Measurements from ENCODE around the gene SCPEP1. TPM values are rescaled to one million over a fixed set of nuclear protein-coding genes. Genes with fewer than 3 reads are reported as not detected.
"Not testable (repeated sequence)": the region's sequence is repeated elsewhere in the genome, so short reads cannot be mapped to it uniquely, and the experiment has no call there.

The SCPEP1 gene
- total RNA-seq, 1 experiment from 2014 or later, result 51.4 TPM

DNA sequence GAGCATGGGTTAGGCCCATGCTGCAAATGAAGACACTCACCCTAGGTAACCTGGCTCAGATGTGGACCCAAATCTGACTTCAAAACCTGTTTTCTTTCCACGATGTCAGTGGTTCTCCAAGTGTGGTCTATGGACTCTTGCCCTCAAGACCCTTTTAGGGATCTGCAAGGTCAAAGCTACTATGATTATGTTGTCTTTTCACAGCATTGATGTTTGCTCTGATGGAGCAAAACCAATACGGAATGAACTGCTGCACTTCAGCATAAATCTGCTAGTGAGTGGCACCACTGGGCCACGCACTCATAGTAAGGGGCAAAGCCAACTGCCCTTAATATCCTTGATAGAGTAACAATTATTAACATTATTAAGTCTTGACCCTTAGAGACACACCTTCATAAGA is 42.5 kb upstream of the SCPEP1 start:
- CTCF ChIA-PET, result interaction anchor here (0.7 to 2.2 kb wide), 3 partner anchors 25 to 117 kb away, joined by 3 to 5 read pairs (median 5); partner anchors contain the start of gene COIL
- no peak for TF ChIP-seq CTCF (IDR thresholded peaks at IDR 0.05; ENCODE audit: unreplicated experiment)
- H3K36me3 Mint-ChIP-seq (ENCODE audit: insufficient read depth, unreplicated experiment), result peaks cover 54% of the 10 kb centered on the region
- POLR2A ChIA-PET, result interaction anchor here (1.4 to 1.7 kb wide), 2 partner anchors 8 to 16 kb away, joined by 4 to 6 read pairs; no protein-coding TSS in a partner anchor
- DNase-seq (ENCODE audit: unreplicated experiment), result no peak
- H3K9me3 Mint-ChIP-seq (ENCODE audit: unreplicated experiment), result no peaks in the 10 kb centered on the region
- H3K4me3 Mint-ChIP-seq (ENCODE audit: unreplicated experiment), result no peak overlapping the region
- no peaks in the 10 kb centered on the region for H3K27me3 Mint-ChIP-seq (ENCODE audit: insufficient read depth, unreplicated experiment)
- intact Hi-C loops (cut with micrococcal nuclease), result no loop called here
- H3K27ac Mint-ChIP-seq (ENCODE audit: low read depth, unreplicated experiment), result no peak overlapping the region
- no TSS peak for BruUV-seq (replicated peaks)
- peaks cover 15% of the 10 kb centered on the region for H3K4me1 Mint-ChIP-seq (ENCODE audit: insufficient read depth, unreplicated experiment)

- no peak for TF ChIP-seq CTCF (IDR thresholded peaks at IDR 0.05; ENCODE audit: unreplicated experiment)
- Mint-ChIP-seq H3K9me3 (ENCODE audit: unreplicated experiment) (no peaks in the 10 kb centered on the region), H3K27ac (ENCODE audit: low read depth, unreplicated experiment) (no peak overlapping the region), H3K27me3 (ENCODE audit: insufficient read depth, unreplicated experiment) (no peaks in the 10 kb centered on the region), H3K4me3 (ENCODE audit: unreplicated experiment) (no peak overlapping the region), H3K4me1 (ENCODE audit: insufficient read depth, unreplicated experiment) (peaks cover 15% of the 10 kb centered on the region), H3K36me3 (ENCODE audit: insufficient read depth, unreplicated experiment) (peaks cover 61% of the 10 kb centered on the region)
- DNase-seq (ENCODE audit: unreplicated experiment), result no peak
- CTCF ChIA-PET, result interaction anchor here (0.9 to 2.2 kb wide), 6 partner anchors 9 to 118 kb away, joined by 3 to 5 read pairs (median 4); partner anchors contain the start of gene TRIM25
- intact Hi-C loops (cut with micrococcal nuclease), result no loop called here
- no TSS peak for BruUV-seq (replicated peaks)
- POLR2A ChIA-PET, result interaction anchor here (0.5 to 1.7 kb wide), 4 partner anchors 9 to 1210 kb away, joined by 3 to 6 read pairs (median 4); no protein-coding TSS in a partner anchor
Observed at GRCh38 chr17:56936697-56937322, 41.1 kb upstream of the SCPEP1 start.

DNA sequence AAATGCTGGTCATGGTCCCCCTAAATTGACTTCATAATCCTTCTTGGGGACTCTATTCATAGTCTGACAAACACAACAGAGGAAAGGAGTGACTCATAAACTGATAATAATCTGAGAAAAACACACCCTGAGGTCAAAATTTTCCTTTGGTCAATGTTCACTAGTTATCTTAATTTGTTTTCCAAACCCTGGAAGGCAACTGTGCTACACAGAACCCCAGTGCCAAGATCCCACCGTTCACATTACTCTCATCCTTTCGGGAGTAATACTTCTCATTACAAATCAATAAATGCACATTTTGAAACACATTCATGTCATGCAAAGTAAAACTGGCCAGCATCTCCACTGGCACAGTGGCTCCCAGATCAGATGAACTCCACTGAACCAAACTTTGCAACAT is 40.2 kb upstream of the SCPEP1 start:
- POLR2A ChIA-PET, result interaction anchor here (1.1 kb wide), 1 partner anchor 9 kb away, joined by 3 read pairs; no protein-coding TSS in a partner anchor
- H3K27me3 Mint-ChIP-seq (ENCODE audit: insufficient read depth, unreplicated experiment), result no peaks in the 10 kb centered on the region
- no peak for TF ChIP-seq CTCF (IDR thresholded peaks at IDR 0.05; ENCODE audit: unreplicated experiment)
- H3K9me3 Mint-ChIP-seq (ENCODE audit: unreplicated experiment), result no peaks in the 10 kb centered on the region
- H3K4me1 Mint-ChIP-seq (ENCODE audit: insufficient read depth, unreplicated experiment), result peaks cover 15% of the 10 kb centered on the region
- CTCF ChIA-PET, result interaction anchor here (1.3 to 2.2 kb wide), 2 partner anchors 74 to 119 kb away, joined by 4 to 5 read pairs; no protein-coding TSS in a partner anchor
- peaks cover 66% of the 10 kb centered on the region for H3K36me3 Mint-ChIP-seq (ENCODE audit: insufficient read depth, unreplicated experiment)
- BruUV-seq (replicated peaks), result no TSS peak
- intact Hi-C loops (cut with micrococcal nuclease), result no loop called here
- no peak for DNase-seq (ENCODE audit: unreplicated experiment)
- H3K27ac Mint-ChIP-seq (ENCODE audit: low read depth, unreplicated experiment), result no peak overlapping the region
- no peak overlapping the region for H3K4me3 Mint-ChIP-seq (ENCODE audit: unreplicated experiment)

- POLR2A ChIA-PET; DNase-seq (ENCODE audit: unreplicated experiment); intact Hi-C loops (cut with micrococcal nuclease); H3K27ac Mint-ChIP-seq (ENCODE audit: low read depth, unreplicated experiment); H3K27me3 Mint-ChIP-seq (ENCODE audit: insufficient read depth, unreplicated experiment); H3K9me3 Mint-ChIP-seq (ENCODE audit: unreplicated experiment); H3K4me3 Mint-ChIP-seq (ENCODE audit: unreplicated experiment); CTCF ChIA-PET: not testable (repeated sequence)
- BruUV-seq (replicated peaks), result TSS peak; percentile 42
- H3K4me1 Mint-ChIP-seq (ENCODE audit: insufficient read depth, unreplicated experiment), result peaks cover 15% of the 10 kb centered on the region
- H3K36me3 Mint-ChIP-seq (ENCODE audit: insufficient read depth, unreplicated experiment), result peaks cover 66% of the 10 kb centered on the region
Observed at GRCh38 chr17:56938206-56938605, 39.7 kb upstream of the SCPEP1 start.
